ENCODE measurements around the gene CT45A6.
"Not testable (repeated sequence)": the region's sequence is repeated elsewhere in the genome, so short reads cannot be mapped to it uniquely, and the experiment has no call there.

Gene CT45A6, protein sequence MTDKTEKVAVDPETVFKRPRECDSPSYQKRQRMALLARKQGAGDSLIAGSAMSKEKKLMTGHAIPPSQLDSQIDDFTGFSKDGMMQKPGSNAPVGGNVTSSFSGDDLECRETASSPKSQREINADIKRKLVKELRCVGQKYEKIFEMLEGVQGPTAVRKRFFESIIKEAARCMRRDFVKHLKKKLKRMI

DNA sequence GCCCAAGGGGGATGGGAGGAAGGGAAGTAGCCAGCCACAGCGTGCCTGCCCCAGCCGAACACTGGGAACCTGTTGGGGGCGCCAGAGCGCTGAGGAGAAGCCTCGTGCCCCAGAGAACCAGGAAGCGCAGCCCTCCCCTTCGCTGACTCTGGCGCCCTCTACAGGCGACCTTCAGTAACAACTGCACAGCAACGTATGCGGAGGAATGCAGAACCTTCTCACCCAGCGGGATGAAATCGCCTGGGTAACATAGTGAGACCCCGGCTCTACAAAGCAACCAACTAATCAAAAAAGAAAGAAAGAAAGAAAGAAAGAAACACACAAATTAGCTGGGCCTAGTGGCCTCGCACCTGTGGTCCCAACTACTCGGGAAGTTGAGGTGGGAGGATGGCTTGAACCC, at the start of gene CT45A6:
CT45A6 (minus strand) TSS at position 101 of the 400 bp plus-strand sequence. CDS start 3,794 bp downstream, outside the sequence.
- not testable (repeated sequence) for H3K4me3 ChIP-seq (ENCODE audit: low read length); DNase-seq (ENCODE audit: low read depth)

DNA sequence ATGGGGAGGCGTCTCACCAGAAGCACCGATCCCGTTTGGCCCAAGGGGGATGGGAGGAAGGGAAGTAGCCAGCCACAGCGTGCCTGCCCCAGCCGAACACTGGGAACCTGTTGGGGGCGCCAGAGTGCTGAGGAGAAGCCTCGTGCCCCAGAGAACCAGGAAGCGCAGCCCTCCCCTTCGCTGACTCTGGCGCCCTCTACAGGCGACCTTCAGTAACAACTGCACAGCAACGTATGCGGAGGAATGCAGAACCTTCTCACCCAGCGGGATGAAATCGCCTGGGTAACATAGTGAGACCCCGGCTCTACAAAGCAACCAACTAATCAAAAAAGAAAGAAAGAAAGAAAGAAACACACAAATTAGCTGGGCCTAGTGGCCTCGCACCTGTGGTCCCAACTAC, 34.6 kb upstream of the CT45A6 start, which contains the start of gene CT45A7:
CT45A7 (minus strand) TSS at position 101 of the 400 bp plus-strand sequence. CDS start 3,747 bp downstream, outside the sequence.
- not testable (repeated sequence) for H3K4me3 ChIP-seq (ENCODE audit: low read length); DNase-seq (ENCODE audit: low read depth)

DNA sequence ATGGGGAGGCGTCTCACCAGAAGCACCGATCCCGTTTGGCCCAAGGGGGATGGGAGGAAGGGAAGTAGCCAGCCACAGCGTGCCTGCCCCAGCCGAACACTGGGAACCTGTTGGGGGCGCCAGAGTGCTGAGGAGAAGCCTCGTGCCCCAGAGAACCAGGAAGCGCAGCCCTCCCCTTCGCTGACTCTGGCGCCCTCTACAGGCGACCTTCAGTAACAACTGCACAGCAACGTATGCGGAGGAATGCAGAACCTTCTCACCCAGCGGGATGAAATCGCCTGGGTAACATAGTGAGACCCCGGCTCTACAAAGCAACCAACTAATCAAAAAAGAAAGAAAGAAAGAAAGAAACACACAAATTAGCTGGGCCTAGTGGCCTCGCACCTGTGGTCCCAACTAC, 17.3 kb upstream of the CT45A6 start, which contains the start of gene CT45A2:
CT45A2 (minus strand) TSS at position 101 of the 400 bp plus-strand sequence. CDS start 3,747 bp downstream, outside the sequence.
- not testable (repeated sequence) for H3K4me3 ChIP-seq (ENCODE audit: low read length); DNase-seq (ENCODE audit: low read depth)

DNA sequence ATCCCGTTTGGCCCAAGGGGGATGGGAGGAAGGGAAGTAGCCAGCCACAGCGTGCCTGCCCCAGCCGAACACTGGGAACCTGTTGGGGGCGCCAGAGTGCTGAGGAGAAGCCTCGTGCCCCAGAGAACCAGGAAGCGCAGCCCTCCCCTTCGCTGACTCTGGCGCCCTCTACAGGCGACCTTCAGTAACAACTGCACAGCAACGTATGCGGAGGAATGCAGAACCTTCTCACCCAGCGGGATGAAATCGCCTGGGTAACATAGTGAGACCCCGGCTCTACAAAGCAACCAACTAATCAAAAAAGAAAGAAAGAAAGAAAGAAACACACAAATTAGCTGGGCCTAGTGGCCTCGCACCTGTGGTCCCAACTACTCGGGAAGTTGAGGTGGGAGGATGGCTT, 17.2 kb downstream of the CT45A6 start, which contains the start of gene CT45A5:
CT45A5 (minus strand) TSS at position 101 of the 400 bp plus-strand sequence. CDS start 3,774 bp downstream, outside the sequence.
- not testable (repeated sequence) for H3K4me3 ChIP-seq (ENCODE audit: low read length); DNase-seq (ENCODE audit: low read depth)

DNA sequence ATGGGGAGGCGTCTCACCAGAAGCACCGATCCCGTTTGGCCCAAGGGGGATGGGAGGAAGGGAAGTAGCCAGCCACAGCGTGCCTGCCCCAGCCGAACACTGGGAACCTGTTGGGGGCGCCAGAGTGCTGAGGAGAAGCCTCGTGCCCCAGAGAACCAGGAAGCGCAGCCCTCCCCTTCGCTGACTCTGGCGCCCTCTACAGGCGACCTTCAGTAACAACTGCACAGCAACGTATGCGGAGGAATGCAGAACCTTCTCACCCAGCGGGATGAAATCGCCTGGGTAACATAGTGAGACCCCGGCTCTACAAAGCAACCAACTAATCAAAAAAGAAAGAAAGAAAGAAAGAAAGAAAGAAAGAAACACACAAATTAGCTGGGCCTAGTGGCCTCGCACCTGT, 34.5 kb downstream of the CT45A6 start, which contains the start of gene CT45A3:
CT45A3 (minus strand) TSS at position 101 of the 400 bp plus-strand sequence. CDS start 3,747 bp downstream, outside the sequence.
- DNase-seq (ENCODE audit: low read depth); H3K4me3 ChIP-seq (ENCODE audit: low read length): not testable (repeated sequence)

DNA sequence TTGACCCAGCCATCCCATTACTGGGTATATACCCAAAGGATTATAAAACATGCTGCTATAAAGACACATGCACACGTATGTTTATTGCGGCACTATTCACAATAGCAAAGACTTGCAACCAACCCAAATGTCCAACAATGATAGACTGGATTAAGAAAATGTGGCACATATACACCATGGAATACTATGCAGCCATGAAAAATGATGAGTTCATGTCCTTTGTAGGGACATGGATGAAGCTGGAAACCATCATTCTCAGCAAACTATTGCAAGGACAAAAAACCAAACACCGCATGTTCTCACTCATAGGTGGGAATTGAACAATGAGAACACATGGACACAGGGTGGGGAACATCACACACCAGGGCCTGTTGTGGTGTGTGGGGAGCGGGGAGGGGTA, 57.8 kb downstream of the CT45A6 start:
- DNase-seq (ENCODE audit: low read depth); H3K4me3 ChIP-seq (ENCODE audit: low read length): not testable (repeated sequence)

Data from AG10803 (cell line).